Activated effector memory CD4-positive, alpha-beta T cell treated with Interleukin-2 at 50 U/mL for 16 hours (primary cell): Measurements from ENCODE around the gene PRICKLE3.
"Not testable (repeated sequence)": the region's sequence is repeated elsewhere in the genome, so short reads cannot be mapped to it uniquely, and the experiment has no call there.

Experiments
- DNase-seq: peaks from one replicate; pipeline ENCODE4 v3.0.0-alpha.2; 2020

PRICKLE3 gene

GRCh38 chrX:49177873-49178480 lies 8.2 kb downstream of the PRICKLE3 start:
- DNase-seq, result no peak

DNA sequence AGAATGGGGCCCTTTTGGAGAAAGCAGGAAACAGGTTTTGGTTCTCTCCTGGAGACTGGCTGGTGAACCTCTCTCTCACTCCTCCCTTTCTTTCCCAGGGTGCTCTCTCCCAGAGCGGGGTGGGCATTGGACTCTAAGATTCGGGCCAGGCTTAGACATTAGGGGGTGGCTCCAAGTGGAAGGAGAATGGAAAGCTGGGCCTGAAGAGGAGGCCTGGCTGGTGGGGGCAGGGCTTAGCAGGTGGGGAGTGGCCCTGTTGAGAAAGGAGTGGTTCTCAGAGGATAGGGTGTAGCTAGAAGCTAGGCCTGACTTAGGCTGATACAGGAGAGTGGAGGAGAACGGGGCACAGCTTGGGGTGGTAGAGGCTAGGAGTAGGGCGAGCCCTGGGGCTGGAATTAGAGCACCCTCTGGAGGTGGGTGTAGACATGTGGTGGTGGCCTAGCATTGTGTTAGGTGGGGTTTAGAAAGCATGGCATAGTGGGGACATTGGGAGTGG lies 8.8 kb downstream of the PRICKLE3 start:
- DNase-seq, result no peak

- DNase-seq, result no peak
Measured at GRCh38 chrX:49176421-49177326, 9.5 kb downstream of the PRICKLE3 start.

DNA sequence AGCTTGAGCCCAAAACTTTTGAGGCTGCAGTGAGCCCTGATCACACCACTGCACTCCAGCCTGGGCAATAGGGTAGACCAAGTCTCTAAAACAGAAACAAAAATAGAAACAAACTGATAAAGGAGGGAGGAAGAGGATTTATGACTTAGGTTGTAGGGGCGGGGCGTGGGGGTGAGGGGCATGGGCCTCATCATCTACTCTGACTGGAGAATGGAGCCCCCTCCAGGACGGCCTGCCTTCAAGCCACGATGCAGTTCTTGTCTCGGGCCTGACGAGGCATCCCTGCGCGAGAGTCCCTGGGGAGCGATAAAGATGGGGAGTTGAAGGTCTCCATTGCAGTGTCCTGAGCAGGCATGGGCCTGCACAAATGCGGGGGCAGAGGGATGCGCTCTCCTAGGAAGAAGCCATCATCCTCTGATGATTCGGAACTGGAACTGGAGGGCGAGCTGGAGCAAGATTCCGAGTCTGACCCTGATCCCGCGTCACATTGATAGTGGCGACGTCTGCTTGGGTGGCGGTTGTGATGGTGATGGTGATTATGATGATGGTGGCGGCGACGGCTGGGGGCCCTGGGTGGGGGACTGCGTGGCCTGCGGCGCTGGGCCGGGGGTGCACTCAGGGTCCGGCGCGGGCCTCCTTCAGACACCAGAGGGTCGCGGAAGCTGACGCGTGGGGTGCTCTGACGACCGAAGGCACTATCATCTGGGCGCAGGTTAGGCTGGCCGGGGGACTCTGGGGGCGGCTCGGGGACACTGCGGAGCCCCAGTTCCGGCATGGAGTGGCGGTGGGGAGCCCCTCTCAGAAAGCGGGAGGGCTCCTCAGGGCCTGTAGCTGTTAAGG lies 10.5 kb downstream of the PRICKLE3 start:
- no peak for DNase-seq

GRCh38 chrX:49174723-49175122 lies 11.4 kb downstream of the PRICKLE3 start:
- no peak for DNase-seq

DNA sequence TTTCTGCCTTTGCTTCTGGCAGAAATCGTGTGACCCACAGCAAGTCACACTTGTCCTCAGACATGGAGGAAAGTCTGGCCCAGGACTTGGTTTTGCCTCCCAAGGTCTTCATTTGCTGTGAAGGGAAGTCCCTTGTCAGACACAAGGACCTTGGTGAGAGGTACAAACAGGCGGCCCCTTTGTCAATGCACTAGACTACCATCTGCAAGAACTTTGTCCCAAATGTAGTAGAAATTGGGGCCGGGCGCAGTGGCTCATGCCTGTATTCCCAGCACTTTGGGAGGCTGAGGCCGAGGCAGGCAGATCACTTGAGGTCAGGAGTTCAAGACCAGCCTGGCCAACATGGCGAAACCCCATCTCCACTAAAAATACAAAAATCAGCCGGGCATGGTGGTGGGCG lies 12.6 kb downstream of the PRICKLE3 start:
- not testable (repeated sequence) for DNase-seq

DNA sequence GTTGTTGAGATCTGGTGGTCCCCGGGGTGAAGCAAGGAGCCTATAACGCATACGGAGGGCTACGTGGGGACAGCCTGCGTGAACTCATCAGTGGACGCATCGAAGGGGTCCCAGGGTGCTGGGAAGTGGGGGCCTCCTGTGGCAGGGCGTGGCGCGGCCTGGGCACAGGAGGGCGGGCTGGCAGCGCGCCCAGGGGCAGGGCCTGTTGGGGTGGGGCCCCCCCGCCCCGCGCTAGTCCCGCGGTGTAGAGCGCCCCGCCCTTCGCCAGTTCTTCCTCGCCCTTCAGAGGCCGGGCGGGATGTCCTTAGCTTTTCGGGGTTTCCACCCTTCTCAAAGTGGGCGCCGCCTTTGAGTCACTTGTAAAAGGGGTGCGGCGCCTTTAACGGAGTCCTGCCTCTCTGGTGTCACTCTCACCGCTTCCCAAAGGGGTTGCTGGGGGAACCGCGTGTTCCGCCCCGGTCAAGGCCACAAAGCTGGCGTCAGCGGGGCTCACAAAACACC lies 13.8 kb downstream of the PRICKLE3 start:
- DNase-seq, result peak; percentile 64

GRCh38 chrX:49171752-49172279 lies 14.4 kb downstream of the PRICKLE3 start, which contains the start of gene PLP2:
TSS of gene PLP2 (plus strand) at chrX:49171898. CDS start at chrX:49172001, 103 bp downstream.
- peak; percentile 61 for DNase-seq

DNA sequence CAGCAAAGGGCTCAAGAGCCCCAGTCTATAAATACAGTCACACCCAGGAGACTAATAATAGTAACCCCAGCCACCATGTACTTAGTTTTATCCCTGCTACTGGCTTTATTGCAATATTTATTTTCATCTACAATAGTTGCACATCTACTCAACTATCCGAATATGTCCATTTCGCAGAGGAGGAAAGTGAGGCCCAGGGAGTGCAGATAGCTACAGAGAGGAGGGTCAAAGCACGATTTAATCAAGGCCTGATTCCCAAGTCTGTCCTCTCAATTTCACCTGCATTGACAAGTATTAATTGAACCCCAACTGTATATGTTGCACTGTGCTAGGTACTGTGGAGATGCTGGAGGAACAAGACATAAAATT lies 18.4 kb downstream of the PRICKLE3 start:
- DNase-seq, result no peak

DNA sequence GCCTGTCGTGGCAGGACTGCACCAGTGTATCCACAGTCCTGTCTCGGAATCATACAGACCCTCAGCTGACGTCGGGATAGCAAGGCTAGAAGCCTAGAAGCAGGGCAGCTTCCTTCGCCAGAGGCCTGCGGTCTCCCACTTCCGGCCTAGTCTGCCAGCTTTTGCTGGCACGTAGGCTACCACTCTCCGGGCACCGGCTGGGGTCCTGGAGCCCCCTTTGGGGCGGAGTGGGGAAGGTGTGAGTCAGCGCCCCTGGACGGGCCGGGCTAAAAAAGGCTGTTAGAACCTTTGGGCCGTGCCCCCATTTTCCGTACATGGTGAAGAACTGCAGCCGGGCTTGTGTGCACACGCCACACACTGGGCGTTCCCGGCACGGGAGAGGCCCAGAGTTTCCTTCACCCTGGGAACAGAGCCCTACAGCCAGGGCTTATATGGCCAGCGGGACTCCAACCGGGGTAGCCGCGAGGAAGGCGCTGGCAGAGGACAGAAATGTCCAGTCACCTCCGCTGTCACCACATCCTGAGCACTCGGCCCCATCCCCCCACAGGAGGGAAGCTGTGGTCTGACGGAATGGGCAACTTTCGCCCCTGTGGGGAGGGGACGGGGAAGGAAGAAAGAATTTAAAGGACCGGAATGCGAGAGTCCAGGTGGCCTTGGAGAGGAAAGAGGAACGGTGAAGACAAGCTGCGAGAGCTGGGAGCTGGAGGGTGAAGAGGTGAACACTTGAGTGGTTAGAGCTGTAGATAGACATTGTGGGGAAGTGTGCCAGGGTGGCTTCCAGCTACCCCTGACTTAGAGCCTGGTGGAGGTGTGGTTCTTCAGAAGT lies 19.0 kb downstream of the PRICKLE3 start:
- DNase-seq, result peak; percentile 58

- peak; percentile 67 for DNase-seq
Measured at GRCh38 chrX:49165901-49166881, 20.0 kb downstream of the PRICKLE3 start.

- no peak for DNase-seq
Measured at GRCh38 chrX:49164589-49165360, 21.4 kb downstream of the PRICKLE3 start.

GRCh38 chrX:49163555-49164419 lies 22.4 kb downstream of the PRICKLE3 start:
- DNase-seq, result peak; percentile 75

DNA sequence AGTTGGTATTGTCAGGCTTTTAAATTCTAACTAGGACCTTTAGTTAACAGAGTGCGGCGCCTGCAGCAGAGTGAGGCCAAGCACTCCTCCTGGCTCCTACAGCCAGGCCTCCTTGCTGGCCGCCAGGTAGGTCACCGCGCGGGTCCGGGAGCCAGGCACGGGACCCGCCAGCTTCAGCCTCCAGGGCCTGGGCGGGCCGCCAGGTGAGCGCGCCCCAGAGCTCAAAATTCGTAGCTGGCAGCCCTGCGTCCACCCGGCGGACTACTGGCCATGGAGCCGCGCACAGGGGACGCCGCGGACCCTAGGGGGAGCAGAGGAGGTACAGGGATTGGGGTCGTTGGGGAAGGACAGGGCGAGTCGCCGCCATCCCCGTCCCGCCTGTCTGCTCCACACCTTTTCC lies 23.6 kb downstream of the PRICKLE3 start, which contains the start of gene MAGIX:
TSS of gene MAGIX (plus strand) at position 139 of the 400 bp plus-strand sequence. CDS start at position 271, 132 bp downstream.
- no peak for DNase-seq

DNA sequence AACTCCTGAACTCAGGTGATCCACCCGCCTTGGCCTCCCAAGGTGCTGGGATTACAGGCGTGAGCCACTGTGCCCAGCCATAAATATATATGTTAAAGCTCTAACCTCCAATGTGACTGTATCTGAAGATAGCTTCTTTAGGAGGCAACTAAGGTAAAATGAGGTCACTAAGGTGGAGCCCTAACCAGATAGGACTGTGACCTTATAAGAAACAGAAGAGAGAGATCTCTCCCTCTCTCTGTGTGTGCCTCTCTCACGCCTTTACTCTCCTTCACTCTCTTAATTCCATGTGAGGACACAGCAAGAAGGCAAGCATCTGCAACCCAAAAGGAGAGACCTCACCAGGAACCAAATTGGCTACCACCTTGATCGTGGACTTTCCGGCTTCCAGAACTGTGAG lies 24.5 kb downstream of the PRICKLE3 start:
- no peak for DNase-seq

DNA sequence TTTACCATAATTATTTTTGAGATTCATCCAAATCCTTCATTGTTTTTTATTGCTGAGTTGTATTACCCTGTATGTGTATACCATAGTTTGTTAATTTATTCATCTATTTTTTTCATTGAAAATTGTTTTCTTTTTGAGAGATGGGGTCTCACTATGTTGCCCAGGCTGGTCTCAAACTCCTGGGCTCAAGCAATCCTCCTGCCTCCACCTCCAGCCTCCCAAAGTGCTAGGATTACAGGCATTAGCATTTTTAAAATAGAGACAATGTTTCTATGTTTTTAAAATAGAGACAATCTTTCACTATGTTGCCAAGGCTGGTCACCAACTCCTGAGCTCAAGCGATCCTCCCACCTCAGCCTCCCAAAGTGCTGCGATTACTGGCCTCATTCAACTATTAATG lies 25.3 kb downstream of the PRICKLE3 start:
- no peak for DNase-seq

DNA sequence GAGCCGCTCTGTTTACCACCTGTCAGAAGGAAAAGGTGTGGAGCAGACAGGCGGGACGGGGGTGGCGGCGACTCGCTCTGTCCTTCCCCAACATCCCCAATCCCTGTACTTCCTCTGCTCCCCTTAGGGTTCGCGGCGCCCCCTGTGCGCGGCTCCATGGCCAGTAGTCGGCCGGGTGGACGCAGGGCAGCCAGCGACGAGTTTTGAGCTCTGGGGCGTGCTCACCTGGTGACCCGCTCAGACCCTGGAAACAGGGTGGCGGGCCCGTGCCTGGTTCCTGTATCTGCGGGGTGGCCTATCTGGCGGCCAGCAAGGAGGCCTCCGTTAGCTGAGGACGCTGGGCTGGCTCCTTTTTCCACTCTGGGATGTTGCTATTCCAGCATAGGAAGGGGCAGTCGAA lies 29.0 kb downstream of the PRICKLE3 start:
- DNase-seq, result no peak
